Measurements from ENCODE around the gene C5orf52.

The C5orf52 gene

DNA sequence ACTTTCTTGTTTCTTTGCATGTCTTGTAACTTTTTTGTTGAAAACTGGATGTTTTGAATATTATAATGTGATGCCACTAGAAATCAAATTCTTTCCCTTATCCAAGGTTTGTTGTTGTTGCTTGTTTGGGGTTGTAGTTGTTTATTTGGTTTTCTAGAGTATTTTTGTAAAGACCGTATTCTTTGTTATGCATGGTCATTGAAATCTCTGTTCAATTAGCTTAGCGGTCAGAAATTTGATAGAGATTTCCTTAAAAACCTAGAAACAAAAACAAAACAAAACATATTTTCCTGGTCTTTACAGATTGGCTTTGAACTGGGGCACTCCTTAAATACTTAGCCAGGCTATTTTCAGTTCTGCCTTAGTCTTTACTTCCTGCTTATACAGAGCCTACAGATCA lies 41.0 kb upstream of the C5orf52 start:
- Histone ChIP-seq H3K4me2 (ENCODE audit: low read length) (no peak overlapping the region), H3K36me3 (ENCODE audit: control insufficient read depth, low read length) (no peaks in the 10 kb centered on the region), H4K20me1 (ENCODE audit: control insufficient read depth, insufficient read depth, low read depth, low read length) (no peaks in the 10 kb centered on the region), H3K27me3 (ENCODE audit: control insufficient read depth, low read length) (no peaks in the 10 kb centered on the region), H3K9me3 (ENCODE audit: control insufficient read depth, insufficient read depth, low read length) (no peaks in the 10 kb centered on the region), H3K79me2 (ENCODE audit: control insufficient read depth, low read length) (no peaks in the 10 kb centered on the region), H3K9me2 (replicated peaks; ENCODE audit: control insufficient read depth, low read length) (no peaks in the 10 kb centered on the region), H3K27ac (ENCODE audit: low read depth, low read length) (no peak overlapping the region), H3F3A (ENCODE audit: control insufficient read depth, insufficient read depth) (no peaks in the 10 kb centered on the region), H3K4me3 (ENCODE audit: low read length) (no peak overlapping the region), H3K4me1 (ENCODE audit: control insufficient read depth, low read length) (peaks cover 24% of the 10 kb centered on the region)
- no peak for TF ChIP-seq EZH2phosphoT487 (IDR thresholded peaks at IDR 0.05; ENCODE audit: borderline replicate concordance, low read length)
- TF ChIP-seq, protein P1, sequence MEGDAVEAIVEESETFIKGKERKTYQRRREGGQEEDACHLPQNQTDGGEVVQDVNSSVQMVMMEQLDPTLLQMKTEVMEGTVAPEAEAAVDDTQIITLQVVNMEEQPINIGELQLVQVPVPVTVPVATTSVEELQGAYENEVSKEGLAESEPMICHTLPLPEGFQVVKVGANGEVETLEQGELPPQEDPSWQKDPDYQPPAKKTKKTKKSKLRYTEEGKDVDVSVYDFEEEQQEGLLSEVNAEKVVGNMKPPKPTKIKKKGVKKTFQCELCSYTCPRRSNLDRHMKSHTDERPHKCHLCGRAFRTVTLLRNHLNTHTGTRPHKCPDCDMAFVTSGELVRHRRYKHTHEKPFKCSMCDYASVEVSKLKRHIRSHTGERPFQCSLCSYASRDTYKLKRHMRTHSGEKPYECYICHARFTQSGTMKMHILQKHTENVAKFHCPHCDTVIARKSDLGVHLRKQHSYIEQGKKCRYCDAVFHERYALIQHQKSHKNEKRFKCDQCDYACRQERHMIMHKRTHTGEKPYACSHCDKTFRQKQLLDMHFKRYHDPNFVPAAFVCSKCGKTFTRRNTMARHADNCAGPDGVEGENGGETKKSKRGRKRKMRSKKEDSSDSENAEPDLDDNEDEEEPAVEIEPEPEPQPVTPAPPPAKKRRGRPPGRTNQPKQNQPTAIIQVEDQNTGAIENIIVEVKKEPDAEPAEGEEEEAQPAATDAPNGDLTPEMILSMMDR (IDR thresholded peaks at IDR 0.05; ENCODE audit: low read depth, low read length, poor library complexity, severe bottlenecking), result no peak

- Histone ChIP-seq H3K4me1 (ENCODE audit: control insufficient read depth, low read length) (peaks cover 5% of the 10 kb centered on the region; the same call in 1 of the 2 replicates), H3K9me3 (ENCODE audit: control insufficient read depth, insufficient read depth, low read length) (no peaks in the 10 kb centered on the region), H3K4me3 (ENCODE audit: low read length) (no peak overlapping the region), H3K79me2 (ENCODE audit: control insufficient read depth, low read length) (no peaks in the 10 kb centered on the region), H3F3A (ENCODE audit: control insufficient read depth, insufficient read depth) (no peaks in the 10 kb centered on the region), H3K27ac (ENCODE audit: low read depth, low read length) (no peak overlapping the region), H3K27me3 (ENCODE audit: control insufficient read depth, low read length) (no peaks in the 10 kb centered on the region), H3K4me2 (ENCODE audit: low read length) (no peak overlapping the region), H4K20me1 (ENCODE audit: control insufficient read depth, insufficient read depth, low read depth, low read length) (no peaks in the 10 kb centered on the region), H3K9me2 (replicated peaks; ENCODE audit: control insufficient read depth, low read length) (no peaks in the 10 kb centered on the region), H3K36me3 (ENCODE audit: control insufficient read depth, low read length) (no peaks in the 10 kb centered on the region)
- TF ChIP-seq, protein P1 (IDR thresholded peaks at IDR 0.05; ENCODE audit: low read depth, low read length, poor library complexity, severe bottlenecking), result no peak
- TF ChIP-seq EZH2phosphoT487 (IDR thresholded peaks at IDR 0.05; ENCODE audit: borderline replicate concordance, low read length), result no peak
Measured at GRCh38 chr5:157640406-157641066, 30.8 kb upstream of the C5orf52 start.

DNA sequence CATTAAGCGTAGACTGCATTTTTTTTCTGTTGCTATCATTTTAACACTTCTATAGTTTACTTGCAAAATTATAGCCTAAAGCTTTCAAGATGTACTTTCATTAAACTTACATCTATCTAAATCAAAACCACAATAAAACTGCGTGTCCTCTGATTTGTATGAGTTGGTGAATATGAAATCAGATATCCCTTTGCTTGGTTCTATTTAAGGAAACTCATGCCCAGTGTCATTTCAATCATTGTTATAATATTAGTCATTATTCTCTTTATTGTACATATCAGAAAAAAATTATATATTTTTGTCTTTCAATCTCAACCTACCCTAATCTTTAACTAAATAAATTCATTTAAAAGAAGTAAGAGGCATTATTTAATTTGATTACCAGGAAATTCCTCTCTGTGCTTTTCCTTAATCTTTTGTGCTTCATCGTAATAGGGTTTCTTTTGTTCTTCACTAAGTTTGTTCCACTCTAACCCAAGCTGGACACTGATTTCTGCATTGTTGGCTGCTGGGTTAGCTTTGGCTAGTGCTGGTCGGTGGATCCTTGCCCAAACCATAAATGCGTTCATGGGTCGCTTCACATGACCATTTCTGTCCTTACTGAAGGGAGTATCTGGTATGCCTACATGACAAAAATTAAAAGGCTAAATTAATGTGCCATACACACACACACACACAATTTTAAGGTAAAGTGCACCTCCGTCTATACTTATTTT lies 22.9 kb upstream of the C5orf52 start:
- H3K36me3 ChIP-seq (ENCODE audit: control insufficient read depth, low read length), result no peaks in the 10 kb centered on the region
- H3K4me2 ChIP-seq (ENCODE audit: low read length), result peak overlapping the region; percentile 39
- TF ChIP-seq, protein P1 (IDR thresholded peaks at IDR 0.05; ENCODE audit: low read depth, low read length, poor library complexity, severe bottlenecking), result no peak
- TF ChIP-seq EZH2phosphoT487 (IDR thresholded peaks at IDR 0.05; ENCODE audit: borderline replicate concordance, low read length), result no peak

More for the DNA sequence above, 22.9 kb upstream of the C5orf52 start:
- Histone ChIP-seq H3F3A (ENCODE audit: control insufficient read depth, insufficient read depth) (no peaks in the 10 kb centered on the region), H3K4me3 (ENCODE audit: low read length) (no peak overlapping the region), H3K27me3 (ENCODE audit: control insufficient read depth, low read length) (no peaks in the 10 kb centered on the region), H3K9me3 (ENCODE audit: control insufficient read depth, insufficient read depth, low read length) (peaks cover 9% of the 10 kb centered on the region; the same call in 1 of the 2 replicates), H3K4me1 (ENCODE audit: control insufficient read depth, low read length) (peaks cover 39% of the 10 kb centered on the region), H3K79me2 (ENCODE audit: control insufficient read depth, low read length) (no peaks in the 10 kb centered on the region), H3K9me2 (replicated peaks; ENCODE audit: control insufficient read depth, low read length) (no peaks in the 10 kb centered on the region), H4K20me1 (ENCODE audit: control insufficient read depth, insufficient read depth, low read depth, low read length) (no peaks in the 10 kb centered on the region), H3K27ac (ENCODE audit: low read depth, low read length) (no peak overlapping the region)
